ENCODE measurements around the gene SDC4.

Gene SDC4

GRCh38 chr20:45347936-45348778 lies at the start of gene SDC4:
Gene SDC4, minus strand, starts transcription at chr20:45348424. Its CDS starts 40 bp downstream, at chr20:45348384.
- peak; percentile 74 for DNase-seq

GRCh38 chr20:45395114-45395415 lies 46.8 kb upstream of the SDC4 start:
- DNase-seq: no peak

- DNase-seq: no peak
These were observed 46.2 kb upstream of the SDC4 start for GRCh38 chr20:45394221-45395113.

- DNase-seq: no peak
These were observed 44.5 kb upstream of the SDC4 start for GRCh38 chr20:45392733-45393132.

GRCh38 chr20:45391559-45391958 lies 43.3 kb upstream of the SDC4 start:
- no peak for DNase-seq

- DNase-seq: no peak
These were observed 42.7 kb upstream of the SDC4 start for GRCh38 chr20:45390931-45391330.

- no peak for DNase-seq
These were observed 39.0 kb upstream of the SDC4 start for GRCh38 chr20:45387274-45387673.

GRCh38 chr20:45378191-45378590 lies 30.0 kb upstream of the SDC4 start, which contains the start of gene TP53TG5:
Gene TP53TG5, minus strand, starts transcription at chr20:45378325. Its CDS starts 89 bp downstream, at chr20:45378236.
- DNase-seq: no peak

- no peak for DNase-seq
These were observed 29.0 kb upstream of the SDC4 start for GRCh38 chr20:45377269-45377668.

- no peak for DNase-seq
These were observed 26.7 kb upstream of the SDC4 start for GRCh38 chr20:45374966-45375365.

- no peak for DNase-seq
These were observed 25.9 kb upstream of the SDC4 start for GRCh38 chr20:45374101-45374467.

GRCh38 chr20:45373353-45374100 lies 25.3 kb upstream of the SDC4 start:
- peak; percentile 92 for DNase-seq

GRCh38 chr20:45372646-45373352 lies 24.6 kb upstream of the SDC4 start:
- no peak for DNase-seq

- no peak for DNase-seq
These were observed 24.0 kb upstream of the SDC4 start for GRCh38 chr20:45372241-45372640.

- DNase-seq: no peak
These were observed 22.4 kb upstream of the SDC4 start for GRCh38 chr20:45370571-45371160.

GRCh38 chr20:45368221-45368980 lies 20.2 kb upstream of the SDC4 start:
- peak; percentile 79 for DNase-seq

- DNase-seq: no peak
These were observed 18.9 kb upstream of the SDC4 start for GRCh38 chr20:45367126-45367525.

- DNase-seq: no peak
These were observed 18.4 kb upstream of the SDC4 start for GRCh38 chr20:45366631-45367030.

GRCh38 chr20:45366192-45366591 lies 18.0 kb upstream of the SDC4 start:
- DNase-seq: no peak

- no peak for DNase-seq
These were observed 17.3 kb upstream of the SDC4 start for GRCh38 chr20:45365444-45365970.

Data from activated CD4-positive, alpha-beta T cell treated with anti-CD3 and anti-CD28 coated beads, Interleukin-10, Interleukin-2, amounts not matched to agents 100 ng/mL and 50 ng/mL, durations not matched to agents 16 hours and 8 hours (primary cell).